GM18499 (cell line): ENCODE data around the gene SNF8.
"Not testable (repeated sequence)": the region's sequence is repeated elsewhere in the genome, so short reads cannot be mapped to it uniquely, and the experiment has no call there.

Source experiments
- ATAC-seq: cut with Tn5 transposase; IDR thresholded peaks from one replicate; pipeline ENCODE4 v1.9.1; 2021; ENCODE audit warnings: moderate number of reproducible peaks; ENCODE audit not compliant: insufficient read depth, unreplicated experiment

SNF8 gene, protein sequence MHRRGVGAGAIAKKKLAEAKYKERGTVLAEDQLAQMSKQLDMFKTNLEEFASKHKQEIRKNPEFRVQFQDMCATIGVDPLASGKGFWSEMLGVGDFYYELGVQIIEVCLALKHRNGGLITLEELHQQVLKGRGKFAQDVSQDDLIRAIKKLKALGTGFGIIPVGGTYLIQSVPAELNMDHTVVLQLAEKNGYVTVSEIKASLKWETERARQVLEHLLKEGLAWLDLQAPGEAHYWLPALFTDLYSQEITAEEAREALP

GRCh38 chr17:48944515-48945260 is at the start of gene SNF8:
TSS of gene SNF8 (minus strand) at chr17:48944842. CDS start at chr17:48944734, 108 bp downstream.
- peak; percentile 54 for ATAC-seq

DNA sequence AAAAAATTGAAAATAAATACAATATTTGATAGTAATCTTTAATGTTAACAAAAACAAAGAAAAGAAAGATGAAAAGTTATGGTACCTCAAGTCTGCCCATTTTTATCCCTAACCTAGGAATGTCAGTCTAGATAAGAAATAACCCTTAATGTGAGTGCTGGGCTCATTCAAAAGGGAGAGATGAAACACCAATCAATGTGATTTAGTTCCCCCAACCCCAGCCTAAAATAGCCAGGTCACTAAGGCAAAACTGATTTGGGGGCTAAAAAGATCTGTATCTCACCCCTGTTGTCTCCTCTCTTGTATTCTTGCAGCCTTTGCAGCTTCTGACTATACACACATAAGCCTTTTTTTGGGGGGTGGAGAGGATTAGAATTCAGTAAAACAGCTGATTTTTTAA is 49.3 kb upstream of the SNF8 start:
- no peak for ATAC-seq

DNA sequence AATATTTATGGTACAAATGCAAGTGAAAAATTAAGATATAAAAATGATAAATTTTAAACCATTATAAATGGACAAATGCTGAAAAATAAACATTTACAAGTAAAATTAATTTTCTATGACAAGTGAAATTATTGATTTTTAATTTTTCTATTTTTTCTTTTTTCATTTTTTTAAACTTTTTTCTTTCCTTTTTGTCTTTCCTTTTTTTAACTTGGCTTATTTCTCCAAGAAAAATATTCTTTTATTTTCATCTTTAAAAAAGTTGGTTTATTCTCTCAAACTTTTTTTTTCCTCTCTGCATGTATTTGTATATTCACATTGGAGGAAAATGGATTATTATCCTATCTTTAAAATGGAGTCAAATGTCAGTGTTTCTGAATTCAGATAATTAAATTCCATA is 48.7 kb upstream of the SNF8 start:
- ATAC-seq = no peak

DNA sequence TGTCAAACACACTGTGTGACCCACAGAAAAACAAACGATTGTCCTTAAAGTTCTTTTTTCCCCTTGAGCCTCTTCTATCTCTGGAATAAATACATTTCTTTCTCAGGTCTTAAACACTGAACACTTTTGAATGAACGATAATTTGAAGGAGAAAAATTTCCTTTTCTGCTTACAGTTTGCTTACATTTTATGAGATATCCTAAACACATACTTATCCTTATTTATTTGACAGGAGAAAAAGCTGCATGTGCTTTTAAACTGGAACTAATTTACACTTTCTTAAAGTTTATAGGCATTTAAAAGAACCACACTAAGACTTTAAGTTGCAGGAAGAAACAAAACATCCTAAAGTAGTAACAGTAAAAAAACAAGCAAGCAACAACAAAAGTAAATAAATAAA is 47.8 kb upstream of the SNF8 start:
- ATAC-seq = no peak

GRCh38 chr17:48990882-48991357 is 46.3 kb upstream of the SNF8 start:
- no peak for ATAC-seq

- no peak for ATAC-seq
These were observed 44.5 kb upstream of the SNF8 start for GRCh38 chr17:48989100-48989499.

GRCh38 chr17:48985436-48986245 is 41.0 kb upstream of the SNF8 start:
- ATAC-seq = no peak

DNA sequence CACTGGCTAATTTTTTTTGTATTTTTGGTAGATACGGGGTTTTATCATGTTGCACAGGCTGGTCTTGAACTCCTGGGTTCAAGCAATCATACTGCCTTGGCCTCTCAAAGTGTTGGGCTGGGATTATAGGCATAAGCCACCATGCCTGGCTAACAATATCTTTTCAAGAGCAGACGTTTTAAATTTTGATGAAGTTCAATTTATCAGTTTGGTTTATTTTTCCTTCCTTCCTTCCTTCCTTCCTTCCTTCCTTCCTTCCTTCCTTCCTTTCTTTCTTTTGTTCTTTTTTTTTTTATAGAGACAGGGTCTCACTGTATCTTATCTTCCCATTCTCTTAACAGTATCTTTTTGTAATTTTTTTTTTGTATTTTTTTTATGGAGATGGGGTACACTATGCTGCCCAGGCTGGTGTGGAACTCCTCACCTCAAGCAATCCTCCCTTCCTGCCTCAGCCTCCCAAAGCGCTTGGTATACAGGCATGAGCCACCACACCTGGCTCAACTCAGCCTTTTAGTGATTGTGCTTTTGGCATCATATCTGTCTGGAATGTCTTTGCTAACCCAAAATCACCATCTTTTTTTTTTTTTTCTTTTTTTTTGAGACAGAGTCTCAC is 37.4 kb upstream of the SNF8 start:
- no peak for ATAC-seq

DNA sequence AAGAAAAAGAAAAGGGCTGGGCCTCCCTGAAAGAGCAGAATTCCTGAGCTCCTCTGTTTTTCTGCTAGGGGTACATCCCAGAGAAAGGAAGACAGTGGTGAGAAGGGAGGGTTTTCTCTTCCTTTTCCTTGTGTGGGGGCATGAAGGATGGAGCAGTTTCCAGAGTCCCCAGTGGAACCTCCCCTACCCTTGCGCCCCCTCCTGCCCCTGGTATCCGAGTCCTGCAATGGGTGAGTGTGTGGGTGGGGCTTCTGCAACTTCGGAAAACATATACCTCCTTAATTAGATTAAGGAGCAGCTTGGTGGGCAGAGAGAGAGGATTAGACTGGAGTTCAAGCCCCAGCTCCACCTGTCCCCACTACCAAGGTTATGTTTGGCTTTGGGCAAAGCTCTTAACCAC is 29.2 kb upstream of the SNF8 start:
- no peak for ATAC-seq

- no peak for ATAC-seq
These were observed 28.1 kb upstream of the SNF8 start for GRCh38 chr17:48972749-48973097.

- ATAC-seq = no peak
These were observed 26.4 kb upstream of the SNF8 start for GRCh38 chr17:48970865-48971687.

GRCh38 chr17:48970224-48970623 is 25.6 kb upstream of the SNF8 start:
- no peak for ATAC-seq

GRCh38 chr17:48961516-48962233 is 17.0 kb upstream of the SNF8 start:
- no peak for ATAC-seq

DNA sequence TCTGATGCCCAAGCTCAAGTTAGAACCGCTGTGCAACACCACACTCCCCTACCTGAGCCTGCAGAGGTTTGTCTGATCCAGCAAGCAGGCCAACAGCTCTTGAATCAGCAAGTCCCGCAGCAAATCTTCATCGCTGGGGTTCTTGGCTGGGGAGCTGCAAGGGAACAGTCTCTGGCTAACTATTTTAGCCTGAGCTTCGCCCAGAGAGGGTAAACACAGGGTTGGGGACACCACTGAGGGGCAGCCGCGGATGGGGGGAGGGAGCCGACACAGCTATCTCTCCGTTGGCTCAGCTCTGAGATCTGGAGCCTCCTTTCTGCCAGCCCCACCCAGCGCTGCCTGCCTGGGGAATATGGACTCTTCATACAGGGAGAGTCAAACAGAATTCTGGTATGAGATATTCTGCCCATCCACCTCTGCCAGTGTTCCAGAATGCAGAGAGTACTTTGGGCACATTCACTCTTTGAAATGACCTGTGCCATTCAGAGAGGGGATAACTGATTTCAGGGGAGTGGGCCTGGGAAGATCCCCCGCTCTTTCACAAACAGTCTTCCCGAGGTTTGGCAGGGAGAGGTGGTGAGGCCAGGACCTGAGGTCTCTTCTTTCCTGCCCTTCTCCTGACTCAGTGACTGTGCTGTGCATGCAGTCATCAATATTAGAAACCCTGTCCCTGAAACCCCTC is 16.3 kb upstream of the SNF8 start:
- ATAC-seq = no peak

- no peak for ATAC-seq
These were observed 9.7 kb upstream of the SNF8 start for GRCh38 chr17:48954300-48954755.

GRCh38 chr17:48952904-48953303 is 8.3 kb upstream of the SNF8 start:
- ATAC-seq = no peak

GRCh38 chr17:48951572-48951971 is 6.9 kb upstream of the SNF8 start:
- no peak for ATAC-seq

GRCh38 chr17:48945261-48945651 is 614 bp upstream of the SNF8 start:
- ATAC-seq = not testable (repeated sequence)

DNA sequence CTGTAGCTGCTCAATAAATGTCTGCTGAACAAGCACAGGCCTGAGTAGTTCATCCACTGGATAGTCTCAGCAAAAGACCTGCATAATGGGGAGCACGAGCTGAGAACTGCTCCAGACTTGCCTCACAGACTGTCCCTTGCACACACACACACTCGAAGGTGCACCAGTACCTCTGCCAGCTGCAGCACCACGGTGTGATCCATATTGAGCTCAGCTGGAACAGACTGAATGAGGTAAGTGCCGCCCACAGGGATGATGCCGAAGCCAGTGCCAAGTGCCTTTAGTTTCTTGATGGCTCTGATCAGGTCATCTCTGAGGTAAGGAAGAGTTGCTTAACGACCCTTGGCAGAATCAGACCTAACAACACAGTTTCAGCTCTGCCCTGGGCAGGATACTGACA is 11.6 kb downstream of the SNF8 start:
- no peak for ATAC-seq
